ENCODE results near the gene SH3GL3. TPM values are rescaled to one million over a fixed set of nuclear protein-coding genes. Genes with fewer than 3 reads are reported as not detected.

Gene SH3GL3
- polyA plus RNA-seq, 2 donors = 3.3 to 8.3 TPM

DNA sequence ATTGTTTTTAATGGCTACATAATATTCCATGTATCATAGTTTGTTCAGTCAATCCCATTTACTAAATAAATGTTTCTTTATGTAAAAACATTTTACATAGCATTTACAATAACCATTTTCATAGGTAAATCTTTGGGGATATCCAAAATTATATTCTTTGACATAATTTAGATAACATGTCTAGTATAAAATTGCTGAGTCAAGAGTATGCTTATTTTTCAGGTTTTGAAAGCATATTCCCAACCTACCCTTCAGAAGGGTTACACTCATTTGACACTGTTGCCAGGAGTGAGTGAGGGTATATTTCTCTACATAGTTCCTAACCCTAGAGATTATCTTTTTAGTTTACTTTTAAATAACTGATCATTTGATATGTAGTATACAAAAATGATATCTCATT, 122.2 kb downstream of the SH3GL3 start:
- Histone ChIP-seq H3K36me3 (ENCODE audit: control insufficient read depth in 2 of 2, insufficient read depth in 2 of 2, low read length in 1 of 2) (no peaks in the 10 kb centered on the region), H3K4me3 (ENCODE audit: low read depth in 1 of 2, low read length in 2 of 2) (no peak overlapping the region), H3K27ac (ENCODE audit: low read depth in 2 of 2, low read length in 1 of 2) (no peak overlapping the region), H3K4me1 (ENCODE audit: control insufficient read depth in 2 of 2, insufficient read depth in 2 of 2, low read length in 1 of 2) (no peaks in the 10 kb centered on the region), H3K27me3 (ENCODE audit: control insufficient read depth in 1 of 2, insufficient read depth in 2 of 2, low read length in 2 of 2) (no peaks in the 10 kb centered on the region), H3K9me3 (ENCODE audit: control insufficient read depth in 2 of 2, insufficient read depth in 1 of 2, low read depth in 1 of 2, low read length in 1 of 2) (no peaks in the 10 kb centered on the region)

DNA sequence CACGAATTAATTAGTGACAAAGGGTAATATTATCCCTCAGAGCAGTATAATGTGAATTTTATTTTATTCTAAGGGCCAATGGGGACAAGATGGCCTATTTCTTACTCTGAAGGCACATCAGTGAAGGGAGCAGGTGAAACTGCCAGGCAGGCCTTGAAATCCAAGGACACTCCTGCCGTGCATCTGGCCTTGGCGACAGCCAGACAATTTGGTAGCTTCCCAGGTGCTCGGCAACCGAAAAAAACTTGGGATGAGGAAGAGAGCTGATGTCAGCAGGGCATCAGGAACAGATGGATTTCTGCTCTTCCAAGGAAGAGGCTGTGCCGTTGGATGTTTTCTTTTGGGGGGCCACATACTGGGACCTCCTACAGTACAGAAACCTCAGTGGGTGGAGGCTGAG, 123.6 kb downstream of the SH3GL3 start:
- Histone ChIP-seq H3K36me3 (ENCODE audit: control insufficient read depth in 2 of 2, insufficient read depth in 2 of 2, low read length in 1 of 2) (no peaks in the 10 kb centered on the region), H3K27me3 (ENCODE audit: control insufficient read depth in 1 of 2, insufficient read depth in 2 of 2, low read length in 2 of 2) (no peaks in the 10 kb centered on the region), H3K9me3 (ENCODE audit: control insufficient read depth in 2 of 2, insufficient read depth in 1 of 2, low read depth in 1 of 2, low read length in 1 of 2) (no peaks in the 10 kb centered on the region), H3K4me1 (ENCODE audit: control insufficient read depth in 2 of 2, insufficient read depth in 2 of 2, low read length in 1 of 2) (no peaks in the 10 kb centered on the region), H3K4me3 (ENCODE audit: low read depth in 1 of 2, low read length in 2 of 2) (no peak overlapping the region), H3K27ac (ENCODE audit: low read depth in 2 of 2, low read length in 1 of 2) (no peak overlapping the region)
- 72 to 76% methylated on average over 6 of the region's 6 CpGs for WGBS, 2 donors

DNA sequence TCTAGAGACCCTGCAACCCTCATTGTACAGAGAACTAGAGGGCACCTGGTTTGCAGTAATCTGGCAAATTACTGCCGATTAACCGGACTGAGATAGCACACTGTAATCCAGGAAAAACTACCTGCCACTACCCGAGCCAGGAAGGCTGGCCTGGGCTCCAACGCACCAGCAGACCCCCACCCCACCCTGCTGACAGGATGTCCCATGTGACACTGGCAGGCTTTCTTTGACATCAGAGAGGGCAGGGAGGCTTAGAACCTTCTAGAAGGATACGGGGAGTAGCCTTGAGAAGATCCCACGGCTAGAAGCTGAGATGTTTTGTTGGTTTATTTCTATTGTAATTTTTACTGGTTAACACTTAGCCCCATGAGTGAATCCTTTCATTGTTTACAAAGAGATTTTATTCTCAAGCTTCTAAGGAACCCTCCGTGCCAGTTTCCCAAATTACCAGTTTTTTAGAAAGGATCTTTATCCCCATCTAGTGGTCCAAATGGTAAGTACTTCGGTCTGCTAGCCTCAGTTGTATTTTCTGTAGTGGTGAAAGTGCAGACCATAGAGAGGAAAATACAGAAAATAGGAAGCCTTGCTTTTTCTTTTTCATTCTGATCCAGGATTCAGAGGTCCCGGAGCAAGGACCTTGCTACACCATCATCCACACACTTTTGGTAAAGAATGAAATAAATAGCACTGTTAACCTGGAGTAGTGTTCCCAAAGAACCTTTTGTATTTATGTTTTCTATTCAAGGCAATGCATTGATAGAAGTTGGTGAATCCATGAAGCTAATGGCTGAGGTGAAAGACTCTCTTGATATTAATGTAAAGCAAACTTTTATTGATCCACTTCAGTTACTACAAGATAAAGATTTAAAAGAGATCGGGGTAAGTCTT, 124.9 kb downstream of the SH3GL3 start:
- Histone ChIP-seq H3K9me3 (ENCODE audit: control insufficient read depth in 2 of 2, insufficient read depth in 1 of 2, low read depth in 1 of 2, low read length in 1 of 2) (no peaks in the 10 kb centered on the region), H3K4me1 (ENCODE audit: control insufficient read depth in 2 of 2, insufficient read depth in 2 of 2, low read length in 1 of 2) (no peaks in the 10 kb centered on the region), H3K27ac (ENCODE audit: low read depth in 2 of 2, low read length in 1 of 2) (no peak overlapping the region), H3K36me3 (ENCODE audit: control insufficient read depth in 2 of 2, insufficient read depth in 2 of 2, low read length in 1 of 2) (no peaks in the 10 kb centered on the region), H3K4me3 (ENCODE audit: low read depth in 1 of 2, low read length in 2 of 2) (no peak overlapping the region), H3K27me3 (ENCODE audit: control insufficient read depth in 1 of 2, insufficient read depth in 2 of 2, low read length in 2 of 2) (no peaks in the 10 kb centered on the region)
- WGBS, 2 donors = 46 to 49% methylated on average over 10 of the region's 10 CpGs

DNA sequence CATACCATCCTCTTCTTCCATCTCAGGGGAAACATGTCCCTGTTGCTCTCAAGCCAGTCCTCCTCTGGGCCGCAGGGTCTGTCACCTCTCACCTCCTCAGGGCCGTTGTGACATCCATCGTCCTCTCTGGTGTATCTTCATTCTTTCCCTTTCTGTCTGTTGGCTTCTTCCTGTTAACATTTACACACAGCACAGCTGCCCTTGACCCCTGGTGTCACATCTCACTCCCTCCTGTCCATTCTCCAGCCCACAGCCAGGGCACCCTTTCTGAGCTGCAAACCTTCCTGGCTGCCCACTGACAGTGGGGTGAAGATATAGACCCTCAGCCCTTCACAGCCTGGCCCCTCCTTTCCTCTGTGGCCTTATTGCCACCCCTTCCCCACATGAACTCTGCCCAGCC, 127.2 kb downstream of the SH3GL3 start:
- H3K36me3 ChIP-seq (ENCODE audit: control insufficient read depth in 2 of 2, insufficient read depth in 2 of 2, low read length in 1 of 2) = no peaks in the 10 kb centered on the region
- H3K4me3 ChIP-seq (ENCODE audit: low read depth in 1 of 2, low read length in 2 of 2) = no peak overlapping the region
- H3K4me1 ChIP-seq (ENCODE audit: control insufficient read depth in 2 of 2, insufficient read depth in 2 of 2, low read length in 1 of 2) = no peaks in the 10 kb centered on the region
- H3K9me3 ChIP-seq (ENCODE audit: control insufficient read depth in 2 of 2, insufficient read depth in 1 of 2, low read depth in 1 of 2, low read length in 1 of 2) = no peaks in the 10 kb centered on the region
- H3K27ac ChIP-seq (ENCODE audit: low read depth in 2 of 2, low read length in 1 of 2) = no peak overlapping the region
- 72 to 75% methylated on average over 3 of the region's 3 CpGs for WGBS, 2 donors
- no peaks in the 10 kb centered on the region for H3K27me3 ChIP-seq (ENCODE audit: control insufficient read depth in 1 of 2, insufficient read depth in 2 of 2, low read length in 2 of 2)

DNA sequence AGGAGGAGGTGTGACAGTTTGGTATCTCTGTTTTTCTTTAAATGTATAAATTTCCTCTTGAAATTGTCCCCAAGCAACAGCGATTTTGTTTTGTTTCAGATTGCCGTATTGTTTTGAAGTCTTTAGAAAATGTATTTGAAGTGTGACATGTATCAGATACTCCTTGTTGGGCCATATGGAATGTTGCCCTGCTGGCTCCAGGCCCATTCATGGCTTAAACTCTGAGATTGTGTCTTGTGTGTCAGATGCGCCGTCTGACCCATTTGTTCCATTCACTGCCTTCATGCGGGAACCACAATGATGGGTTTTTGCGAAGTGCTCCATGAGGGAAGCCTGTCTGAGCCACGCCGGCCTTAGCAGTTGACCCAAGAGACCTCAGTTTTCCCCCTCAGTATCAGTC, 131.6 kb downstream of the SH3GL3 start:
- Histone ChIP-seq H3K27ac (ENCODE audit: low read depth in 2 of 2, low read length in 1 of 2) (no peak overlapping the region), H3K4me3 (ENCODE audit: low read depth in 1 of 2, low read length in 2 of 2) (no peak overlapping the region), H3K27me3 (ENCODE audit: control insufficient read depth in 1 of 2, insufficient read depth in 2 of 2, low read length in 2 of 2) (no peaks in the 10 kb centered on the region), H3K4me1 (ENCODE audit: control insufficient read depth in 2 of 2, insufficient read depth in 2 of 2, low read length in 1 of 2) (no peaks in the 10 kb centered on the region), H3K36me3 (ENCODE audit: control insufficient read depth in 2 of 2, insufficient read depth in 2 of 2, low read length in 1 of 2) (no peaks in the 10 kb centered on the region), H3K9me3 (ENCODE audit: control insufficient read depth in 2 of 2, insufficient read depth in 1 of 2, low read depth in 1 of 2, low read length in 1 of 2) (no peaks in the 10 kb centered on the region)
- WGBS, 2 donors = 93 to 94% methylated on average over 8 of the region's 8 CpGs

DNA sequence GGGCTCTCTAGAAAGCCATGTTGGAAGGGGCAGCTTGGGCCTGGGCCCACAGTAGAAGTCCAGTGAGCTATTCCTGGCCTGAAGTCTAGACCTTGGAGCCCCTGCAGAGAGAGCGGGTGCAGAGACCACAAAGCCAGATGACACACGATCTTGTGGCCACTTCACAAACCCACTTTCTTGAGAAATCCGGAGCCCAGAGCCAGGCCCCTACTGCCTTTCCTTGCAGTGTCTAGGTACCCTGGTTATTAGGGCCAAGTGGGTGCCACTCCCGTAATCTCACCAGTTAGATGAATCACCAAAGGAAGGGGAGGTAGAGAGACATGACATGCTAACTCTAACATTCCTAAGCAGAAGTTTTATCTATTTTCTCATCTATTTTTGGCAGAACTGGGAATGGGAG, 134.2 kb downstream of the SH3GL3 start:
- H3K27me3 ChIP-seq (ENCODE audit: control insufficient read depth in 1 of 2, insufficient read depth in 2 of 2, low read length in 2 of 2) = no peaks in the 10 kb centered on the region
- no peak overlapping the region for H3K4me3 ChIP-seq (ENCODE audit: low read depth in 1 of 2, low read length in 2 of 2)

DNA sequence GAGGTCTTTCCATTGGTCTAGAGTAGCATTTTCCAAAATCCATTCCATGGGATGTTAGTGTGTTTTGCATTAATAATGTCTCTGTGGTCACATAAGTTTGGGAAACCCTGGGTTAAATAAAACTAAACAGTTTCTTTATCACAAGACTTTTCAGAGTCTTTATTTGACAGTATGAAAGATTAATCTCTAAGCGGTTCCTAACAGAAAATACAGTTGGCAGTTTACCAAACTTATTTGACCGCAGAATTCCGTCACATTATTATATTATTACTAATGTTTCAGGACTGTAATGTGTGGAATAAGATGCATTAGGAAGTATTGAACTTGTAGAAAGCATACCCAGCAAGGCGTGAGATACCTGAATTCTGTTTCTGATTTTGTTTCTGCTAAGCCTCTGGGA, 135.2 kb downstream of the SH3GL3 start:
- WGBS, 2 donors = 39 to 64% methylated on average over 4 of the region's 4 CpGs
- Histone ChIP-seq H3K4me3 (ENCODE audit: low read depth in 1 of 2, low read length in 2 of 2) (no peak overlapping the region), H3K9me3 (ENCODE audit: control insufficient read depth in 2 of 2, insufficient read depth in 1 of 2, low read depth in 1 of 2, low read length in 1 of 2) (no peaks in the 10 kb centered on the region), H3K27me3 (ENCODE audit: control insufficient read depth in 1 of 2, insufficient read depth in 2 of 2, low read length in 2 of 2) (no peaks in the 10 kb centered on the region), H3K36me3 (ENCODE audit: control insufficient read depth in 2 of 2, insufficient read depth in 2 of 2, low read length in 1 of 2) (no peaks in the 10 kb centered on the region), H3K27ac (ENCODE audit: low read depth in 2 of 2, low read length in 1 of 2) (no peak overlapping the region), H3K4me1 (ENCODE audit: control insufficient read depth in 2 of 2, insufficient read depth in 2 of 2, low read length in 1 of 2) (no peaks in the 10 kb centered on the region)

More for the DNA sequence above, 134.2 kb downstream of the SH3GL3 start:
- H3K36me3 ChIP-seq (ENCODE audit: control insufficient read depth in 2 of 2, insufficient read depth in 2 of 2, low read length in 1 of 2) = no peaks in the 10 kb centered on the region
- H3K27ac ChIP-seq (ENCODE audit: low read depth in 2 of 2, low read length in 1 of 2) = no peak overlapping the region
- no peaks in the 10 kb centered on the region for H3K9me3 ChIP-seq (ENCODE audit: control insufficient read depth in 2 of 2, insufficient read depth in 1 of 2, low read depth in 1 of 2, low read length in 1 of 2)
- H3K4me1 ChIP-seq (ENCODE audit: control insufficient read depth in 2 of 2, insufficient read depth in 2 of 2, low read length in 1 of 2) = no peaks in the 10 kb centered on the region
- WGBS, 2 donors = 91 to 92% methylated on average over 4 of the region's 4 CpGs

DNA sequence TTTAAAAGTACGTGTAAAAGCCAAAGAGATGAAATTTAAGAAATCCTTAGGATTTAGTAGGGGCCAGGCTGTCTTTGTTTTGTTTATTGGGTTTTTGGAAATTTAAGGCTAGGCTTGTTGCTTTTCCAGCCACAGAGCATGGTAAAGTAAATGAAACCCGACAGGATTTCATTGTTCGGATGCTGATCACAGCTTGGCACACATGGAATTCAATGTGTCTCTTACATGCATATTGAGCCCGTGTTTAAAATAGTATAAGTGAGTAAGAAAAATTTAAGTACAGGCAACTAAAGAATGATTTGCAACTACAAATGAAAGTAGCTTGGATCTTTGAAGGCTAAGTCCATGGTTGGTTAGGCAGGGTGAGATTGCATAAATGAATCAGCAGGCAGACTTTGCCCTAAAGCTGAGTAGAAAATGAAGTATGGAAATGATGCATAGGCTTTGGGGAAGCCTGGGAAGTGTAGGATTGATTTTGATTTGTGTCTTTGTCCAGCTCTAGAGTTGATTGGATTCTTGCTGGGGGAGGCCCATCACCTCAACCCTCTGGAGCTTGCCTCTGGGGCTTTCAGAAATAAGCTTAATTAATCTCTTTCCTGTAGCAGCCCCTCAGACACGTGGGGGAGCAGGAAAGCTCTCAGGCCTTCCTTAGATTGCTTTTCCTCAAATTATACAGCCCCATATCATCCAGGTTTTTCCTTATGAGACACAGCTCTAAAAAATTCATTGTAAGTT, 138.6 kb downstream of the SH3GL3 start:
- WGBS, 2 donors = 69 to 73% methylated on average over 5 of the region's 5 CpGs

DNA sequence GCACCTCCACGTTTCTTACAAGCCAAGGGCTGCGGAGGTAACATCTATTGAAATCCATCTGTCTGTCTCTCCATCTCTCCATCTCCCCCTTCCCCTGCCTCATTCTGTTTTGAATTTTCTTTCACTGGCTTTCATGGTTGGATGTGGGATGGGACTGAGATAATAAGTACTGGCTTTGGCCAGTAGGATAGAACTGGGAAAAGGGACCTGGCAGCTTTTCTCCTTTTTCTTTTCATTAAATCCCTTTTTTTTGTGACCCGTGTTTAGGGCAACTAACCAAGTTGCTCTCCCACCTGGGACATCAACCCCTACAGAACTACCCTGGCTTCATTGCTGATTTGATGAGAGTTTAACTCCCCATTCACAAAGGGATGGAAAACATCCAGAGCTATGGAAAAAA, 139.9 kb downstream of the SH3GL3 start:
- Histone ChIP-seq H3K27me3 (ENCODE audit: control insufficient read depth in 1 of 2, insufficient read depth in 2 of 2, low read length in 2 of 2) (no peaks in the 10 kb centered on the region), H3K4me1 (ENCODE audit: control insufficient read depth in 2 of 2, insufficient read depth in 2 of 2, low read length in 1 of 2) (no peaks in the 10 kb centered on the region), H3K36me3 (ENCODE audit: control insufficient read depth in 2 of 2, insufficient read depth in 2 of 2, low read length in 1 of 2) (no peaks in the 10 kb centered on the region), H3K9me3 (ENCODE audit: control insufficient read depth in 2 of 2, insufficient read depth in 1 of 2, low read depth in 1 of 2, low read length in 1 of 2) (no peaks in the 10 kb centered on the region), H3K4me3 (ENCODE audit: low read depth in 1 of 2, low read length in 2 of 2) (no peak overlapping the region), H3K27ac (ENCODE audit: low read depth in 2 of 2, low read length in 1 of 2) (no peak overlapping the region)
- 77 to 85% methylated on average over 3 of the region's 3 CpGs for WGBS, 2 donors

More for the DNA sequence above, 138.6 kb downstream of the SH3GL3 start:
- H3K4me1 ChIP-seq (ENCODE audit: control insufficient read depth in 2 of 2, insufficient read depth in 2 of 2, low read length in 1 of 2) = no peaks in the 10 kb centered on the region
- H3K4me3 ChIP-seq (ENCODE audit: low read depth in 1 of 2, low read length in 2 of 2) = no peak overlapping the region
- no peaks in the 10 kb centered on the region for H3K36me3 ChIP-seq (ENCODE audit: control insufficient read depth in 2 of 2, insufficient read depth in 2 of 2, low read length in 1 of 2)
- no peak overlapping the region for H3K27ac ChIP-seq (ENCODE audit: low read depth in 2 of 2, low read length in 1 of 2)
- no peaks in the 10 kb centered on the region for H3K9me3 ChIP-seq (ENCODE audit: control insufficient read depth in 2 of 2, insufficient read depth in 1 of 2, low read depth in 1 of 2, low read length in 1 of 2)
- no peaks in the 10 kb centered on the region for H3K27me3 ChIP-seq (ENCODE audit: control insufficient read depth in 1 of 2, insufficient read depth in 2 of 2, low read length in 2 of 2)
